GM19099 (cell line): ENCODE measurements around the gene COG7.

Experiments used
- POLR2A ChIP-seq: IDR thresholded peaks from 3 replicates; pipeline ENCODE4 v1.6.1; 2011; ENCODE audit warnings: low read depth; ENCODE audit not compliant: insufficient read length; ENCODE audit errors: extremely low read depth

The COG7 gene

DNA sequence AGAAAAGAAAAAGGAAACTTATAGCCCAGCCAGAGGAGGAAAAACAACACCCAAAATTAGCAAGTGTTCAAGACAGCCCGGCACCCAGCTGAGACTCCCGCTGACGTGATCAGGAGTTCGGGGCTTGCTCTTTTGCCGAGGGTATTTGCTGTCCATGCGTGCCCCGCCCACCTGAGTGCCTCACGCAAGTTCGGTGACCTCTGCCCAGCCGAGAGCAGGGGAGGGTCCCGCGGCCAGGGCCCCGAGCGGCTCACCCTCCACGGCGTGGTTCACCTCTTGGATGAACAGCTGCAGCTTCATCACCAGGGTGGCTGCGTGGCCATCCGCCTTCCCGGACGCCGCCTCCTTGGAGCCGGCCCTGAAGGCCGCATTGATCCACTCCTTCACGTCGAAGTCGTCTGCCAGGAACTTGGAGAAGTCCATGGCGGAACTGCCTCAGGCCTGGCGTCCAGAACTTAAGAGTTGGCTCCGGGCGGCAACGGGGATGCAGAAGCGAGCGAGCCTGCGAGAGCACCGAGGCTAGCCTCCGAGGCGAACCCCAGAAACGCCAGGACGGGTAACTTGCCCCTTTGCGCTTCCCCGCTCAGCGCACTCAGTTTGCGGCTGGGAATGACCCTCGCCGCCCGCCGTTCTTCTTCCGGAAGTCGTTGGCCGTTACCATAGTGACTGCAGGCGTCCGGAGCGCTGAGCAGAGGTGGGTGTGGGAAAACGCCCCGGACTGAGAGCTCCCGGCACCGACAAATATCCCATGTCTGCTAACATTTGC is at the start of gene COG7:
Gene COG7, minus strand, starts transcription at position 618 of the 766 bp plus-strand sequence. Its CDS starts 195 bp downstream, at position 423.
- TF ChIP-seq POLR2A, result peak; percentile 50

DNA sequence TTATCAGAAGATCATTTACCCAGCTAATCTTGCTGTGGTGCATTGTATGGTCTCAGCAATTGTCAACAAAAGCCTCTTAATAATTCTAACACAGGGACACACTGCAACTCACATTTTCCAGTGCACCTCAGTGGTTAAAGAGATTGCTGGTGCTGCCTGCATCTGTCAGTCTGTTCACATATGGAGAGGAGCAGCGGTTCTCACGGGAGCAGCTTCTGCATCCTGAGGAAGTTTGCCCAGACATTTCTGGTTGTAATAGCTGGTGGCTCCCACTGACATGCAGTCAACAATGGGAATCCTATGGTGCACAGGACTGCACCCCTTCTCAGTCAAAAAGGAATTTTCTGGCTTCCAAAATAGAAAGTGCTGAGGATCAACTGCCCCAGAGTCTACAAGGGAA is 49.5 kb upstream of the COG7 start:
- no peak for TF ChIP-seq POLR2A

DNA sequence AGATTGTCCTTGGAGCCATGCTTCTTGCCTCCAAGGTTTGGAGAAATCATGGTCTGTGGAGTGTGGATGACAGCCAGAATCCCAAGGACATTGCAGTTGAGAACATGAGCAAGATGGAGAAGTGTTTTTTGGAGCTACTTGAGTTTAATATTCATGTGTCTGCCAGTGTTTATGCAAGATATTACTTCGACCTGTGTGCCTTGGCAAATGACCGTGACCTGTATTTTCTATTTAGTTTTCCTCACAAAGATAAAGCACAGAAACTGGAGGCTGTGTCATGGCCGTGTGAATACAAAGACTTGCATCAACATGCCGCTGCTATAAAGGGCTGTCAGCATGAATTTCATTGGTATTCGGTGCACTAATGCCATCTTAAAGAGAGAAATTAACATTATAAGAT is 48.3 kb upstream of the COG7 start:
- no peak for TF ChIP-seq POLR2A

DNA sequence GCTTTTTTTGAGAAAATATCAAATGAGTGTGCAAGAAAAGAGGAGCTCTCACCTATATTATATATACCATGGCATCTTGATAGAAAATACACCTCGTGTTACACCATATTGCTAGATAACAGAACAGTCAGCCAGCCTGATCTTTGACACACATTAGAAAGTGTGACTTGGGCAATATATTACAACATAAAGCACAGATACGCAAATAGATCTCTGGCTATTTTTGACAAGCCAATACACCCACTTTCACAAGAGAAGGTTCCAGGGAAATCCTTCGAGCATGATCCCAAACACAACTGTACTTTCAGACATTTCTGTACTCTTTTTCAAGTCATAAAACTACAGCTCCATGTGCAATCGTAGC is 47.9 kb upstream of the COG7 start:
- TF ChIP-seq POLR2A, result no peak

DNA sequence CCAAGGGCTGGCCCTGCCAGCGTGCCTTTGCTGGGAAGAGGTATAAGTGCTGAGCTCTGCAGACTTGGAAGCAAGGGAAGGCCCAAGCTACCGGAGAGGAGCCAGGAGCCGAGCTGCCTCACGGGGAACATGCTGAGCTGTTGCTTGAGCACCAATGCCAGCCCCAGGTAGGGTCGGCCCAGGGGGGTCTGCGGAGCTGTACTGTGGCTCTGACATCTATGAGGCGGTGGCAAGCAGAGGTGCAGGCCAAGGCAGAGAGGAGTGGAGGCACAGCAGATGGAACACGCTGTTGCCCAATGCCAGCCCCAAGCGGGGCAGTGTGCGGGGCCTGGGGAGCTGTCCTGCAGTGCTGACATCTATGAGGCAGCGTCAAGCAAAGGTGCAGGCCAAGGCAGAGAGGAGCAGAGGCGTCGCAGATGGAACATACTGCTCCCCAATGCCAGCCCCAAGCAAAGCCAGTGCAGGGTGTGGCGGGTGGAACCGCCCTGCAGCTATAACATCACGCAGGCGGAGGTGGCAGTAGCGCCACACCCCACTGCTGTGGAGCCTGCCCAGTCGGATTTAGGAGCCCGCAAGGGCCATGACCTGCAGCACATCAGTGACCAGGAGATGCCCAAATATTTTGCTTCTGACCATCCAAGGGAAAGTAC is 47.3 kb upstream of the COG7 start:
- no peak for TF ChIP-seq POLR2A

DNA sequence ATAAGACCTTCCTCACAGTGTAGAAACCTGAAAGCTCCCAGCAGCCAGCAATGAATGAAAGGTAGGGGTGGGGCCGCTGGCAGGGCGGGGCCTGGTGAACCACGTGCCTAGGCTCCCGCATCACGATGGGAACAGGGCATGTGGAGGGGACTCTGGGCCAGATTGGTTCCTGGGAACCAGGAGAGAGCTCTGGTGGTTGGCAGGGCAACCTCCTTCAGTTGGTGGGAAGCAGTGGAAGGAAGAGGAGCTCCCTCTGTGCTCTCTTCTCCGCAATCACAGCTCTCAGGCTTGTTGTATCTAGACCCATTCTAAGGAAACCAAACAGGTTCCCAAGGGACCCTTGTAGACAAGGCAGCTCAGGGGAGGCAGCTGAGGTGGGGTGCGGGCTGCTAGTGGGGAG is 46.8 kb upstream of the COG7 start:
- no peak for TF ChIP-seq POLR2A

DNA sequence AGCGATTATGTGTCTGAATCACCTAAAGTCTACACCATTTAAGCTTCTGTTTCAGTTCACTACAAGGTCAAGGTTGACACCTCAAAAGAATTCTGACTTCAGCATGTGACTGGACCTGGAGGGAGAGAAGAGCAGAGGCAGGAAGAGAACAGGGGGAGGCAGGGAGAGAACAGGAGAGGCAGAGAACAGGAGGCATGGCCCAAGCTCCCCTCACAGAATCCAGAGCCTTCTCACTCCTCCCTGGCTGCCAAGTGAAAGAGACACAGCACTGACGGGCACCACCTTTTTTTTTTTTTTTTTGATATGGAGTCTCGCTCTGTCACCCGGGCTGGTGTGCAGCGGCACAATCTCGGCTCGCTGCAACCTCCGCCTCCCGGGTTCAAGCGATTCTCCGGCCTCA is 45.9 kb upstream of the COG7 start:
- no peak for TF ChIP-seq POLR2A

DNA sequence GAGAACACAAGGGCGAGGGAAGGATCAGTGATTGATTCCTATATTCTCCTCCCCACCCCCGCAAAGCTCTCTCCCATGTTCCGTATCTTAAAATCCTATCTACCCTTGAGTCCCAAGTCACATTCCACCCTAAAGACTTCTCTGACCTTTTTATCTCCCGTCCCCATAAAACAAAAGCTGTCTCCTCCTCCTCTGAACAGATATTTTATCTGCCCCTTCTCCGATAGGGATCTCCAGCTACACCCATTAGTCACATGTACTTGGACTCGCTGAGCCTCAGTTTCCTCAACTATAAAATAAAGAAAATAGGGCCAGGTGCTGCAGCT is 44.5 kb upstream of the COG7 start:
- no peak for TF ChIP-seq POLR2A

DNA sequence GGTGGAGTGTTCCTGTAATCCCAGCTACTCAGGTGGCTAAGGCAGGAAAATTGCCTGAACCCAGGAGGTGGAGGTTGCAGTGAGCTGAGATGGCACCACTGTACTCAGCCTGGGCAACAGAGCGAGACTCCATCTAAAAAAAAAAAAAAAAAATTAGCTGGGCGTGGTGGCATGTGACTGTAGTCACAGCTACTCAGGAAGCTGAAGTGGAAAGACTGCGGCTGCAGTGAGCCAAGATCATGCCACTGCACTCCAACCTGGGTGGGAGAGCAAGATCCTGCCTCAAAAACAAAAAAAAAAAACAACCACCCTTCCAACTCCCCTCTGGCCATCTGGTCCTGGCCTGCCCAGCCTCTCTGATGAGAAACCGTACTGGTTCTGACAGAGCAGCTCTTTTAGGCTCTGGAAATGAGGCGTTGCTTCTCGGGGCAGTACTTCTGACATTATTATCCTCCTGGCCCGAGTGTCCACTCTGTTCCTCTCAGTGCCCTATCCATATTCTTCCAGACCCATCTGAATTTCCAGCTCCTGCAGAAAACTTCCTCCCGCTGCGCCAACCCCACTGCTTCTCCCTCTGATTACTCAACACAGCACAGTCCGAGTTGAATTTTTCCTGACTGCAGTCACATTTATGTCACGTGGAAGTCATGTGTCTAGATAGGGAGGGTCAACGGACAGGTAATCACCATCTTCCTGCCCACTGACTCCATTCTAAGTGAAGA is 44.0 kb upstream of the COG7 start:
- TF ChIP-seq POLR2A, result no peak

DNA sequence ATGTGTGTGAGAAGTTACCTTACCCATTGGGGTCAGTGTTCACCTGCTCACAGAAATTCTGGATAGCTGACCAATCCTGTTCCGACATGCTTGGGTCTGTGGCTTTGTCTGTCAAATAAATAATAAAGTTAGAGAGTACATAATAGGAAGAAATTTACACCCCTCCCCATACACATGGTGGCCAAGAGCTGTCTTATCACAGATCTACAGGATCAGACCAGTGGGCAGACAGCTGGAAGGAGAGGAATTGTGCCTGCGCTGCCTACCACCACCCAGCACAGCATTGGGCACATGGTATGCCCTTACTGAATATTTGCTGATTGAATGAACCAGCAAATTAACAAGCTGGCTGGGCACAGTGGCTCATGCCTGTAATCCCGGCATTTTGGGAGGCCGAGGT is 42.7 kb upstream of the COG7 start:
- no peak for TF ChIP-seq POLR2A

DNA sequence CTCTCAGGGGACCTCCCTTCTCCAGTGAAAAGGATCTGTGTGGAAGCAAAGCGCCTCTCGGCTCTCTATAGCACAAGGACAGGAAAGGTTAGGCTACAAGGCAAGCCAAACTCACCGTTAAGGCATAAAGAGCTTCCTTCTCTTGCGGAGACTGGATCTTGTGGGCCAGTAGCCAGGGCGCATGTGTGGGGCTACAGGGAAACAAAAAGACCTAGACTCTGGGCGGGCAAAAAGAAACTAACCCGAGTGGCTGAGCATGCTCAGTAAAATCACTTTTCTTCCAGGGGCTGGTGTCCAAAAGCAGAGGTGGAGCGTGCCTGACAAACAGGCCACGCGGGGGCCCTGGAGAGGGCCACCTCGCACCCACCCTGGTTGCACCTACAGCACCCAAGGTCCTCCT is 41.2 kb upstream of the COG7 start:
- no peak for TF ChIP-seq POLR2A

DNA sequence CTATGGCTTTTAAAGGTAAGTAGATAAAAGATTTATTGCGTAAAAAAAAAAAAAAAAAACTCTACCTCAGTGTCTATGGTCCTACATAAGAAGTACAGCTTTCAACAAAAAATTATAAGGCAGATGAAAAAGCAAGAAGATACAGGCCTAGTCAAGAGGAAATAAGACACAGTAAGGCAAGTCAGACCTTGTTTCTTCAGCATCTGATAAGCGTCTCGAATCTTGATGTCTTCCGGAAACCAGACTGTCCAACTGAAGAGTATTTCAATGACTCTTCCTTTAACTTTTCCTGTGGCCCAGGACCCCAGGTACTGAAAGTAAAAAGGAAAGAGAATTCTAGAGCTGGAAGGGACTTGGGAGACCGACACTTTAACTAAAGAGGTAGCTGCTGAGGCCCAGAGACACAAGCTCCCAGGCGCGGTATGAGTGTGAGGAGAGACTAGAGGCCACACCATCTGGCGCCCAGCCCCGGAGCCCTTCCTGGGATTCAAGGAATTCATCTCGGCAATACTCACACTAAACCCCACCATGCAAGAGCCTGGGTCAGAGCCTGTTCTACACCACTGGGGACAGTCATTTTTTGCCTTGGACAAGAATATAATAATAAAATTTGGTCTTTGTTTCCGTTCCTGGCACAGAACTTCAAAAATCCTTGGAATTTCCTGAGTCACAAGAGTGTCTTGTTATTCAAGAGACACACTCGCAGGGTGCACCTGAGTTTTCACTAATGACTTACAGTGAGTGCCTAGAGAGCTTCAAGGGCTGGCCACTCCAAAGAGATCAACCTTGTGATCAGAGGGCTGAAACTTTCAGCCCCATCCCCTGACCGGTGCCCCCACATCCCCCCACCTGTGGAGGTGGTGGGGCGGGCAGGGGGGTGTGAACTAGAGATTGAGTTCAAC is 38.8 kb upstream of the COG7 start:
- TF ChIP-seq POLR2A, result no peak

DNA sequence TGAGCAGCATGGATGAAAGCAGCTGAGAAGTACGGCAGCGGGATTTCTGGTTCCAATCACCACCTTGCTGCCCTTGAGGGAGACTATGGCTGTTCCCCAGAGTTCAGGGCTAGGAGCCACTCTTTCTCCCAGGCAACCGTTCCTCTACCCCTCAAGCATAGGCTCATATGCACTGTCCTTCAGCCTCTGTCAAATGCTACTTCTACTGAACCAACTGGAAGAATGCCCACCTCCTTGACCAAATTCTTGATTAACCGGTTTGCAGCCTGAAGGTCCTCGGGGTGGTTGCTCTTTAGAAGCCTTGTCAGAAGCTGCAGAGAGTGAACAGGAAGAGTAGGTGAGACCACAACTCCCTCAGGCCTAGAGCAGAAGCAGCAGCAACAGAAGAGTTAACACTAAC is 33.5 kb upstream of the COG7 start:
- no peak for TF ChIP-seq POLR2A

DNA sequence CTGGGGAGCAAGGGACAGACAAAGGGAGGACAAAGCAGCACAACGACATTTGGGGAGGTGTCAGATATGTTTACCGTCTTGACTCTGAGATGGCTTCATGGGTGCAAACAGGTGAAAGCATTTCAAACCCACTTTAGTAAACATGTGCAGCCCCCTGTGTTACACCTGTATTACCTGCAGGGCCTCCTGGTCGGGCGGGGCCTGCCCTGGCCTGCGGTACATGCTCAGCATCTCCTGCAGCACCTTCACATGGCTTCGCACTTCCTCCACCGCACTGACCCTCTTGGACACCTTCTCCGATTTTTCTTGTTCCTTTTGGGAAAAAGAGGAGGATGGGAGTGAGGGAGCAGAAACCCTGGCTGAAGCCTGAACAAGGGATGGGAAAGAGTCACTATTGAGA is 32.9 kb upstream of the COG7 start:
- TF ChIP-seq POLR2A, result no peak

DNA sequence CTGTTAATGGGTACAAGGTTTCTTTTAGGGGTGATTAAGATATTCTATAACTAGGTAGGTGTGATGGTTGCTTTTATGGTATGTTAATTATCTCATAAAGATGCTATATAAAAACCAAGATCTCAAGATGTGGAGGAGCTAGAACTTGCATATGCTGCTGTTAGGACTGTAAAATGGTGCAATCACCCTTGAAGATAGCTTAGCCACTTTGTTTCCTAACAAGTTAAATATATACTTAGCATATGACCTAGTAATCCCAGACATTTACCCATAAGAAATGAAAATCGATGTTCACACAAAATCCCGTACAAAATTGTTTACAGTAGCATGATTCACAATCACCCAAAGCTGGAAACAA is 32.2 kb upstream of the COG7 start:
- no peak for TF ChIP-seq POLR2A

DNA sequence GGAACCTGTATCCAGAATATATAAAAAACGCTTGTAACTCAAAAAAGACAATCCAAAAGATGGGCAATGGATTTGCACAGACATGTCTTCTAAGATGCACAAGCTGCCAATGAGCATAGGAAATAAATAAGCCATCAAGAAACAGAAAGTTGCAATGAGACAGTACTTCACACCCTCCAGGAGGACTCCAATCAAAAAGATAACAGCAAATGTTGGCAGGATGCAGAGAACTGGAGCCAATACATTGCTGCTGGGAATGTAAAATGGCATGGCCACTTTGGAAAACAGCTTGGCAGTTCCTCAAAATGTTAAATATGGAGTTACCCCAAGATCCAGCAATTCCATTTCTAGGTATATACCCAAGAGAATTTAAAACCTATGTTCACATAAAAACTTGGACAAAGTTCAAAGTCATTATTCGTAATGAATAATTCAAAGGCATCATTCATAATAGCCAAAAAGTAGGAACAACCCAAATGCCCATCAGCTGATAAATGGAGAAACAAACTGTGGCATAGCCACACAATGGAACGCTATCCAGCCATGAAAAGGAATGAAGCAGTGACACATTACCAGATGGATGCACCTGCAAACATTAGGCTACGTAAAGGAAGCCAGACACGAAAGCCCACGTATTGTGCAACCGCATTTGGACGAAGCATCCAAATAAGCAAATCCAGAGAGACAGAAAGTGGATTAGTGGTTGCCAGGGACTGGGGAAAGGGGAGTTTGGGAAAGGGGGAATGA is 31.7 kb upstream of the COG7 start:
- no peak for TF ChIP-seq POLR2A
